Liver (tissue), 9 donors: Measurements from ENCODE around the gene IL1RAPL1. TPM values are rescaled to one million over a fixed set of nuclear protein-coding genes. Genes with fewer than 3 reads are reported as not detected.

ENCODE experiments used
- DNase-seq: peaks from one replicate; pipeline ENCODE4 v3.0.0-alpha.2; 2017; ENCODE audit warnings: low spot score
- H3K27ac ChIP-seq, 2 donors: one replicate each; pipeline ENCODE4 v1.7.0; 2013; ENCODE audit warnings: inconsistent platforms in 2 of 2, low read length in 2 of 2, control low read depth in 1 of 2, low read depth in 1 of 2, mild to moderate bottlenecking in 1 of 2
- H3K27me3 ChIP-seq, 4 donors: one replicate each; pipeline versions ENCODE4 v1.6.1 to v1.7.0; 2013; ENCODE audit warnings: low read length in 3 of 4, inconsistent platforms in 1 of 4, mild to moderate bottlenecking in 1 of 4, moderate library complexity in 1 of 4; ENCODE audit not compliant: control insufficient read depth in 4 of 4, insufficient read depth in 4 of 4
- H3K36me3 ChIP-seq, 4 donors: one replicate each; pipeline versions ENCODE4 v1.6.1 to v1.7.0; 2013; ENCODE audit warnings: low read length in 3 of 4, mild to moderate bottlenecking in 3 of 4, low read depth in 1 of 4, moderate library complexity in 1 of 4; ENCODE audit not compliant: control insufficient read depth in 4 of 4, insufficient read depth in 3 of 4
- H3K4me1 ChIP-seq, 4 donors: one replicate each; pipeline versions ENCODE4 v1.6.1 to v1.7.0; 2013; ENCODE audit warnings: low read length in 3 of 4, mild to moderate bottlenecking in 3 of 4, moderate library complexity in 1 of 4; ENCODE audit not compliant: control insufficient read depth in 4 of 4, insufficient read depth in 4 of 4
- H3K4me3 ChIP-seq, 3 donors: one replicate each; pipeline versions ENCODE4 v1.6.1 to v1.7.0; 2013; ENCODE audit warnings: low read length in 3 of 3, control low read depth in 1 of 3, low read depth in 1 of 3, mild to moderate bottlenecking in 1 of 3
- H3K9ac ChIP-seq, 2 donors: one replicate each; pipeline ENCODE4 v1.7.0; 2013; ENCODE audit warnings: low read length in 2 of 2, mild to moderate bottlenecking in 2 of 2, moderate library complexity in 2 of 2, control low read depth in 1 of 2, low read depth in 1 of 2
- H3K9me3 ChIP-seq, 4 donors: one replicate each; pipeline versions ENCODE4 v1.6.1 to v1.7.0; 2013; ENCODE audit warnings: low read length in 3 of 4; ENCODE audit not compliant: control insufficient read depth in 4 of 4
- EGR1 ChIP-seq, 2 donors: IDR thresholded peaks; 2 replicates each; pipeline ENCODE4 v1.6.1; 2016 to 2018; ENCODE audit warnings: antibody characterized with exemption in 2 of 2, low read depth in 2 of 2
- FOXA2 ChIP-seq: IDR thresholded peaks from 2 replicates; pipeline ENCODE4 v1.6.1; 2016; ENCODE audit warnings: antibody characterized with exemption
- GABPA ChIP-seq, 2 donors: IDR thresholded peaks in 1 of 2; conservative IDR thresholded peaks in 1 of 2; 2 replicates each; pipeline ENCODE4 v1.6.1; 2016; ENCODE audit warnings: antibody characterized with exemption in 2 of 2, mild to moderate bottlenecking in 1 of 2, moderate library complexity in 1 of 2
- HNF4A ChIP-seq, 2 donors: conservative IDR thresholded peaks; 2 replicates each; pipeline ENCODE4 v1.6.1; 2016; ENCODE audit warnings: antibody characterized with exemption in 2 of 2, mild to moderate bottlenecking in 2 of 2
- JUND ChIP-seq, 2 donors: IDR thresholded peaks; 2 replicates each; pipeline ENCODE4 v1.6.1; 2016; ENCODE audit warnings: antibody characterized with exemption in 2 of 2
- MAX ChIP-seq: IDR thresholded peaks from 2 replicates; pipeline ENCODE4 v1.6.1; 2016; ENCODE audit warnings: antibody characterized with exemption
- NR2F2 ChIP-seq: IDR thresholded peaks from 2 replicates; pipeline ENCODE4 v1.6.1; 2016; ENCODE audit warnings: antibody characterized with exemption
- RXRA ChIP-seq, 2 donors: IDR thresholded peaks; 2 replicates each; pipeline ENCODE4 v1.6.1; 2017 to 2018; ENCODE audit warnings: antibody characterized with exemption in 2 of 2, mild to moderate bottlenecking in 1 of 2
- SP1 ChIP-seq: IDR thresholded peaks from 2 replicates; pipeline ENCODE4 v1.6.1; 2018; ENCODE audit warnings: antibody characterized with exemption, mild to moderate bottlenecking
- TAF1 ChIP-seq: conservative IDR thresholded peaks from 2 replicates; pipeline ENCODE4 v1.6.1; 2016; ENCODE audit warnings: antibody characterized with exemption, mild to moderate bottlenecking
- YY1 ChIP-seq: IDR thresholded peaks from 2 replicates; pipeline ENCODE4 v1.6.1; 2016; ENCODE audit warnings: antibody characterized with exemption, mild to moderate bottlenecking
- WGBS: extraction: QIAGEN DNeasy Blood & Tissue Kit; methylation state at CpG from one replicate; pipeline ENCODE4 v1.1.7; 2013; 5-methylcytosine and 5-hydroxymethylcytosine counted together
- polyA plus RNA-seq, 2 donors: library from polyadenylated mRNA; stranded (reverse) in 1 of 2; unstranded in 1 of 2; fragments of 200-250 nt in 1 of 2; fragments of >200 nt in 1 of 2; fragmentation: Nextera tagmentation in 1 of 2; extraction: Ambion mirVana in 1 of 2; gene quantifications; one replicate each; pipeline versions ENCODE4 v1.2.1 to v1.2.3, GENCODE V29; 2013 to 2015
- total RNA-seq, 2 donors: library from RNA; depleted of rRNA; stranded (reverse); fragments of >200 nt; gene quantifications; one replicate each; pipeline ENCODE4 v1.2.3, GENCODE V29; 2014
- TF ChIP-seq, protein P1 (sequence below): IDR thresholded peaks from 2 replicates; pipeline ENCODE4 v1.6.1; 2016; ENCODE audit warnings: antibody characterized with exemption, mild to moderate bottlenecking
- TF ChIP-seq, protein P2 (sequence below): fragments of 150-350 bp; IDR thresholded peaks from 2 replicates; pipeline ENCODE4 v1.5.1; 2017; ENCODE audit warnings: improper control_type of control experiment, low read depth, low read length; ENCODE audit not compliant: missing input control
- TF ChIP-seq, protein P3 (sequence below): IDR thresholded peaks from 2 replicates; pipeline ENCODE4 v1.6.1; 2016; ENCODE audit warnings: antibody characterized with exemption
- TF ChIP-seq, protein P4 (sequence below): IDR thresholded peaks from 2 replicates; pipeline ENCODE4 v1.6.1; 2016; ENCODE audit warnings: antibody characterized with exemption
- donor health status: healthy.
- donor health status: healthy.
- donor health status: healthy.
- donor health status: healthy.
- donor health status: healthy.

Gene IL1RAPL1
- total and polyA plus RNA-seq, 4 donors: 0.08 to 0.33 TPM; not detected in 2

DNA sequence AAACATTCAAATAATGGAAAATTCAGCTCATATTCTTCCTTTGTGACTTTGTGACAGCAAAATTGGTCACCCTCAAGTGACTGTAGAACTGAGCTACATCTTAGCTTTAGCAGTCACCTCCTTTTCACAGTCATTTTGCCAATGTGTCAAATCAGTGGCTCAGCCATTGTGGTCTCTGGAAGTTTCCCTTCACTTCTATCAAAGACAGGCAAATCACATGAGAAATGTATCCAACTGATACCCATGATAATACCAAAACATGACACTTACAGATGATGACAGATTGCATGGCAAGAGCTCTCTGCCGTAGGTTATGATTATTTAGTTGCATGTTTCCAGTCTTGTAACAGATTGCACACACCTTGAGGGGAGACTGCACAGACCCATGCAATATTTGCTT is 1078.3 kb downstream of the IL1RAPL1 start (continued):
- TF ChIP-seq, protein P1, sequence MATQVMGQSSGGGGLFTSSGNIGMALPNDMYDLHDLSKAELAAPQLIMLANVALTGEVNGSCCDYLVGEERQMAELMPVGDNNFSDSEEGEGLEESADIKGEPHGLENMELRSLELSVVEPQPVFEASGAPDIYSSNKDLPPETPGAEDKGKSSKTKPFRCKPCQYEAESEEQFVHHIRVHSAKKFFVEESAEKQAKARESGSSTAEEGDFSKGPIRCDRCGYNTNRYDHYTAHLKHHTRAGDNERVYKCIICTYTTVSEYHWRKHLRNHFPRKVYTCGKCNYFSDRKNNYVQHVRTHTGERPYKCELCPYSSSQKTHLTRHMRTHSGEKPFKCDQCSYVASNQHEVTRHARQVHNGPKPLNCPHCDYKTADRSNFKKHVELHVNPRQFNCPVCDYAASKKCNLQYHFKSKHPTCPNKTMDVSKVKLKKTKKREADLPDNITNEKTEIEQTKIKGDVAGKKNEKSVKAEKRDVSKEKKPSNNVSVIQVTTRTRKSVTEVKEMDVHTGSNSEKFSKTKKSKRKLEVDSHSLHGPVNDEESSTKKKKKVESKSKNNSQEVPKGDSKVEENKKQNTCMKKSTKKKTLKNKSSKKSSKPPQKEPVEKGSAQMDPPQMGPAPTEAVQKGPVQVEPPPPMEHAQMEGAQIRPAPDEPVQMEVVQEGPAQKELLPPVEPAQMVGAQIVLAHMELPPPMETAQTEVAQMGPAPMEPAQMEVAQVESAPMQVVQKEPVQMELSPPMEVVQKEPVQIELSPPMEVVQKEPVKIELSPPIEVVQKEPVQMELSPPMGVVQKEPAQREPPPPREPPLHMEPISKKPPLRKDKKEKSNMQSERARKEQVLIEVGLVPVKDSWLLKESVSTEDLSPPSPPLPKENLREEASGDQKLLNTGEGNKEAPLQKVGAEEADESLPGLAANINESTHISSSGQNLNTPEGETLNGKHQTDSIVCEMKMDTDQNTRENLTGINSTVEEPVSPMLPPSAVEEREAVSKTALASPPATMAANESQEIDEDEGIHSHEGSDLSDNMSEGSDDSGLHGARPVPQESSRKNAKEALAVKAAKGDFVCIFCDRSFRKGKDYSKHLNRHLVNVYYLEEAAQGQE: no peak

DNA sequence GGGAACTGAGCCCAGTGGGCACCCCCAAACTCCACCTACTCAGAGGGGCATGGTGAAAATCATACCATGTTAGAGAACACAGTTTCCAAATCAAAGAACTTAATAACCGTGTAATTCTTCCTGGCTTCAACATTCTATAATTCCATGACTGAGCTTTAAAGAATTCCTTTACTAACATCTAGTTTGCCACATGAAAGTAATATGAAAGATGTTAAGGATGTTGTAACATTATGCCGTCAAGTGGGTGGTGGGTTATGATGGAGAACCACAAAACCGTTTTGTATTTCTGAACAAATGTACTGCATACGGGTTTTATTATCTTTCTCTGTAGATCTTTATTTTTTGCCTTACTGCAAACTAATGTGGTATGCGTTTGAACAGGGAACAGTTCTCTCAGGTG is 1079.1 kb downstream of the IL1RAPL1 start:
- H3K9ac ChIP-seq: no peak overlapping the region
- peaks cover 0 to 3% (median 1%) of the 10 kb centered on the region in 4 donors for H3K27me3 ChIP-seq
- no peak overlapping the region for H3K4me3 ChIP-seq
- no peaks in the 10 kb centered on the region for H3K4me1 ChIP-seq
- TF ChIP-seq SP1: no peak
- TF ChIP-seq RXRA (IDR thresholded peaks at IDR 0.05): no peak
- no peak for TF ChIP-seq TAF1
- no peak for TF ChIP-seq GABPA (IDR thresholded peaks at IDR 0.05 in 1 of 2, conservative IDR thresholded peaks at IDR 0.05 in 1 of 2)
- no peak for TF ChIP-seq NR2F2
- no peak for TF ChIP-seq YY1
- TF ChIP-seq FOXA2: no peak
- TF ChIP-seq EGR1 (IDR thresholded peaks at IDR 0.05; ENCODE audit: low read depth in 2 of 2): no peak
- TF ChIP-seq, protein P2, sequence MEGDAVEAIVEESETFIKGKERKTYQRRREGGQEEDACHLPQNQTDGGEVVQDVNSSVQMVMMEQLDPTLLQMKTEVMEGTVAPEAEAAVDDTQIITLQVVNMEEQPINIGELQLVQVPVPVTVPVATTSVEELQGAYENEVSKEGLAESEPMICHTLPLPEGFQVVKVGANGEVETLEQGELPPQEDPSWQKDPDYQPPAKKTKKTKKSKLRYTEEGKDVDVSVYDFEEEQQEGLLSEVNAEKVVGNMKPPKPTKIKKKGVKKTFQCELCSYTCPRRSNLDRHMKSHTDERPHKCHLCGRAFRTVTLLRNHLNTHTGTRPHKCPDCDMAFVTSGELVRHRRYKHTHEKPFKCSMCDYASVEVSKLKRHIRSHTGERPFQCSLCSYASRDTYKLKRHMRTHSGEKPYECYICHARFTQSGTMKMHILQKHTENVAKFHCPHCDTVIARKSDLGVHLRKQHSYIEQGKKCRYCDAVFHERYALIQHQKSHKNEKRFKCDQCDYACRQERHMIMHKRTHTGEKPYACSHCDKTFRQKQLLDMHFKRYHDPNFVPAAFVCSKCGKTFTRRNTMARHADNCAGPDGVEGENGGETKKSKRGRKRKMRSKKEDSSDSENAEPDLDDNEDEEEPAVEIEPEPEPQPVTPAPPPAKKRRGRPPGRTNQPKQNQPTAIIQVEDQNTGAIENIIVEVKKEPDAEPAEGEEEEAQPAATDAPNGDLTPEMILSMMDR: no peak
- no peak for TF ChIP-seq JUND (IDR thresholded peaks at IDR 0.05)
- TF ChIP-seq MAX: no peak
- TF ChIP-seq, protein P1: no peak
- TF ChIP-seq, protein P3, sequence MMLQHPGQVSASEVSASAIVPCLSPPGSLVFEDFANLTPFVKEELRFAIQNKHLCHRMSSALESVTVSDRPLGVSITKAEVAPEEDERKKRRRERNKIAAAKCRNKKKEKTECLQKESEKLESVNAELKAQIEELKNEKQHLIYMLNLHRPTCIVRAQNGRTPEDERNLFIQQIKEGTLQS: no peak
- TF ChIP-seq, protein P4, sequence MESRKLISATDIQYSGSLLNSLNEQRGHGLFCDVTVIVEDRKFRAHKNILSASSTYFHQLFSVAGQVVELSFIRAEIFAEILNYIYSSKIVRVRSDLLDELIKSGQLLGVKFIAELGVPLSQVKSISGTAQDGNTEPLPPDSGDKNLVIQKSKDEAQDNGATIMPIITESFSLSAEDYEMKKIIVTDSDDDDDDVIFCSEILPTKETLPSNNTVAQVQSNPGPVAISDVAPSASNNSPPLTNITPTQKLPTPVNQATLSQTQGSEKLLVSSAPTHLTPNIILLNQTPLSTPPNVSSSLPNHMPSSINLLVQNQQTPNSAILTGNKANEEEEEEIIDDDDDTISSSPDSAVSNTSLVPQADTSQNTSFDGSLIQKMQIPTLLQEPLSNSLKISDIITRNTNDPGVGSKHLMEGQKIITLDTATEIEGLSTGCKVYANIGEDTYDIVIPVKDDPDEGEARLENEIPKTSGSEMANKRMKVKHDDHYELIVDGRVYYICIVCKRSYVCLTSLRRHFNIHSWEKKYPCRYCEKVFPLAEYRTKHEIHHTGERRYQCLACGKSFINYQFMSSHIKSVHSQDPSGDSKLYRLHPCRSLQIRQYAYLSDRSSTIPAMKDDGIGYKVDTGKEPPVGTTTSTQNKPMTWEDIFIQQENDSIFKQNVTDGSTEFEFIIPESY: no peak
- no peak for TF ChIP-seq HNF4A (conservative IDR thresholded peaks at IDR 0.05)
- H3K36me3 ChIP-seq: no peaks in the 10 kb centered on the region
- DNase-seq: no peak
- WGBS: 94% methylated on average over 5 of the region's 5 CpGs
- no peak overlapping the region for H3K27ac ChIP-seq
- no peaks in the 10 kb centered on the region for H3K9me3 ChIP-seq
